ENCODE measurements around the gene SIPA1L3.
"Not testable (repeated sequence)": the region's sequence is repeated elsewhere in the genome, so short reads cannot be mapped to it uniquely, and the experiment has no call there.

The SIPA1L3 gene

DNA sequence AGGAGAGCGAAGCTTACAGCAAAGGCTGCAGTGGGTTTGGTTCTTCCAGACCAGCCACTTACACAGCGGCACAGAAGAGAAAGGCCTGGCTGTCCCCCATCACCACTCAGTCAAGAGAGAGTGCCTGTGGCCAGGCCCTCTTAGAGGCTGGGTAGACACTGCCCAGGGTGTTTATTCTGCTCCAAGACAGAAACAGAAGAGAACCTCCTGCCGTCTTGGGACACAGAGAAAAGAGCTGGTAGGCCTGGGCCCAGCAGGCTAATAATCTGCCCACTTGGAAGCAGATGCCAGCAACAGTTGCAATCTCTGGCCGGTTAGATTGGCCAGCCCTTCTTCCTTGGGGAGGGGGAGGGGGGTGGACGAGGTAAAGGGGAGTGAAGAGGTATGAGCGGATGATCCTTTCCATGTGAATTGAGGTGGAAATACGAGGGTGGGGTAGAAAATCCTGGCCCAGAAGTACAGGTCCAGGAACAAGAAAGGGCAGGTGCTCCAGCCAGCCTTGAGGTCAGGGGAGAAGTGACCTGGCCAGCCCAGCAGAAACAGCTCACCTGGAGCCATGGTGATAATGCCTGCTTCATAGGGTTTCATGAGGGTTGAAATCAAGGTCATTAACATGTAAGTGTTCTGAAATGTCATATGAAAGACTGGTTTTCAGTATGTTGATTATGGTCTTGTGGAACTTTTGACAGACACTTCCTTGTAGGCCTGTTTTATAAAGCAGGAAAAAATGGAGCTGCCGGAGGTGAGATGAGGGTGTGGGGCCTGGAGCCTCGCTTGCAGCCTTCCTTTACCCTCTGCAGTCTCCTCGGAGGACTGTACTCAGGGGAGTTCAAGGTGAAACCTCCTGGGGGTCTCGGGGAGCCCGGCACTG lies 116.9 kb downstream of the SIPA1L3 start:
- DNase-seq: no peak

DNA sequence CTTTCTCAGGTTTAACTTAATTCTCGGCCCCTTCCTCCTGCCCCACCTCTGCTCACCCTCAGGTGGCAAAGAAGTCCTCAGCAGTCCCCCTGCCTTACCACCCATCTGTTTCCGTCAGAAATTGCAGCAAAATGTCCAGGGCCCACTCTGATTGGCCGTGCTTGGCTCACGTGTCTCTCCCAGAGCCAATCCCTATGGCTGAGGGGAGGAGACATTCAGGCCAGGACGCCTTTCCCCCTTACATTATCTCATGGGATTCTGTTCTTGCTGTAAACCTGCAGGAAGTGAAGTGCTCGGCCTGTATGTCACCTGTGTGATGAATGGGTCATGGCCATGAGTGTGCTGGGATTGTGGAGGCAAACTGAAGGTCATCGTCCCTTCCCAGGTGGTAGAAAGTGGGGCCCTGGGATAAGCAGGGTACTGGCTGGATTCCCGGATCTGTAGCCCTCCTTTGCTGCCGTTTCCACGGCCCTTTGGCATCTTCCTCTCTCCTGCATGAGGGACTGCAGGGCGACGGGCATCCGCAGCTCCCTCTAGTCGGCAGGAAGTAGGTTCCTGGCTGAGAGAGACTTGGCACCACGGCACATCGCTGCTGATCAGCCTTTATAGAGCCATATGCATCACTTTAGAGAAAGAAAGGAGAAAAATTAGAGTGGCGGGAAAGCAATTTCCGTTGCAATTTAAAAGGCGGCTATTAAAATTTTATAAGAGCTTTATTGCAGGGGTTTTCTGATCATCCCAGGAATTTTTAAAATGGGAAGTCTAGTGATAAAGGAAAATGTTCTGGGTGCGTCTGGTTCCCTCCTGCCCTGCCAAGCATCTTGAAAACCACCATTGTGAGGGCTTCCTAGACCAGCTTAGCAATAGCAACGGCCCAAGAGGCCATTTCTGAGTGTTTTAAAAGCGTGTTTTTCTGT lies 118.2 kb downstream of the SIPA1L3 start:
- no peak for DNase-seq

DNA sequence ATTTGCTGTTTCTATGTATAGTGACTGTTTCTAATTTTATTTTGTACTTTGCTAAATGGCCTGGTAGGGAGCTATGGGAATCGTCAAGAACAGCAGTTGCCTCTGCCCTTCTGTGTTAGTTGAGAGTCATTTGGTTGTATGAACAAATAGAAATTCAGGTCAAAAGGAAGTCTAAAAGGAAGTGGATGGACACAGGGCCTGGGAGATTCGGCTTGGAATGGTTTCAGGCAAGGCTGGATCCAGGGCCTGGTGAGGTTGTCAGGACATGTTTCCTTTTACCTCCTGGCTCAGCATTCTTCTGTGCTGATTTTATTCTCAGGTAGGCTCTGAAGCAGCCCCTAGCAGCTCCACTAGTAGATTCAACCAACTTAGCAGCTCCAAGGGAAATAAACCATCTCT lies 118.9 kb downstream of the SIPA1L3 start:
- no peak for DNase-seq

DNA sequence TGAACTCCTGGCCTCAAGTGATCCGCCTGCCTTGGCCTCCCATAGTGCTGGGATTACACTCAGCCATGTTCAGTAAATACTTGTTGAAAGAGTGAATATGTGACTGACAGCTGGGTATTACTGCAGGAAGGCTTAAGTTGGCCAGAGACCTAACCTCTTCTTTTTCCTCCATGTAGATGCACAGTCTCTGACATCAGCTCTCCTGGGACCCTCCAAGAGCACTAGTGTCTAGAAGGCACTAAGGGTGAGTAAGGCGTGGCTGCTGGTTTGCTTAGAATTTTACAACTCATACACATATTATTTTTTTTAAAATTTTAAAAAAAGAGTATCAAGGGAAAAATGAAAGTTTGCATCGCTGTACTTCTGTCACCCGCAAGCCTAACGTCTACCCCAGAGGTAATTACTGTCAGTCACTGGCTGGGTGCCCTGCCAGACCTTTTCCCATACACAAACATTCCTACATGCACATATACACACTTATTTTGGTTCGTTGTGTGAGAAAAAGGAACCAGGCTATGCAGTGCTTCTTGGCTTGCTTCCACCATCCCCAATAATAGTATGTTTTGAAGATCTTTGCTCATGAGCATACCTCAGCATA lies 122.0 kb downstream of the SIPA1L3 start:
- DNase-seq: no peak

DNA sequence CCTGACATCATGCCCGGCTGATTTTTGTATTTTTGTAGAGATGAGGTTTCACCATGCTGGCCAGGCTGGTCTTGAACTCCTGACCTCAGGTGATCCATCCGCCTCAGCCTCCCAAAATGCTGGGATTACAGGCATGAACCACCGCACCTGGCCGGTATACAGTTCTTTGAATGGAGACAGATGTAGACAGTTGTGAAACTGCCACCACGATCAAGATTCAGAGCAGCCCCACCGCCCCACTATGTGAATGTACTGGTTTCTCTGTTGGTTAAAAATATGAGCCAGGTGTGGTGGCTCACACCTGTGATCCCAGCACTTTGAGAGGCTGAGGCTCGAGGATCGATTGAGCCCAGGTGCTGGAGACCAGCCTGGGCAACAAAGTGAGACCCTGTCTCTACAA lies 123.0 kb downstream of the SIPA1L3 start:
- not testable (repeated sequence) for DNase-seq

DNA sequence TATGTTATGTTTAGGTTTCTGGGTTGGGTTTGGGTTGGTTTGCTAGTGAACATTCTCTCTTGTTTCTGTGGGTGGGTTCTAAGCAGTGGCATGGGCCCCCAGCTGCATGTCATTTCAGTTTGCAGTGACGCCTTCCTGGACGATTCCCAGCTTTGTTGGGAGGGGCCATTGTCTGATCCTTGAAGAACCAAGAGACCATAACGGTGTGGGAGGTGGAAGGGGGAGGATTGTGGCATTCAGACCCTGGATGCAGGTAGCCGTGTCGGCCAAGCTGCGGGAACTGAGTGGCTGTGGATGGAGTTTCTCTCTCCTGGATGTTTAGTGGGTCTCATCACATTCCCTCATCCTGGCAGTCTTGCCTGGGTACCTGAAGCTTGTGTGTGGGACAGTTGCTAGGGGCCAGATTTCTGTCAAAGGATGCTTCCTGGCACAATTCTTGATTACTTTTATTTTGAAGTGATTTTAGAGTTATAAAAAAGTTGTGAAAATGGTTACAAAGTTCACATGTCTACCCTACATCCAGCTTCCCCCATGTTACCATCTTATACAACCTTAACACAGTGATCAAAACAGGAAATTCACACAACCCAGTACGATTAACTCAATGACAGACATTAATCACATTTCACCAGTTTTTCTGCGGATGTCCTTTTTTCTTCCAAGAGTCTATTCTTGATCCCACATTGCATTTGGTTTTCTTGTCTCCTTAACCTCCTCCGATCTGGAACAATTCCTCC lies 123.8 kb downstream of the SIPA1L3 start:
- DNase-seq: no peak

DNA sequence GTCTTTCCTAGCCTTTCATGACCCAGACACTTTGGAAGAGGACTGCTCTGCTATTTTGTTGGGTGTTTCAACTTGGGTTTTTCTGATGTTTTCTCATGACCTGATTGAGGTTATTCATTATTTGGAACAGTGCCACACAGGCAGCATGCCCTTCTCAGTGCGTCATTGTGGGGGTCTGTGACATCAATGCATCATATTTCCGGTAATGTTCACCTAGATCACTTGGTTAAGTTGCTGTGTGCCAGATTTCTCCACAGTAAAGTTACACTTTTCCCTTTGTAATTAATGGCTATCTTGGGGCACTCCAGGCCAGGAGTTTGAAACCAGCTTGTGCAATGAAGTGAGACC lies 124.4 kb downstream of the SIPA1L3 start:
- no peak for DNase-seq

DNA sequence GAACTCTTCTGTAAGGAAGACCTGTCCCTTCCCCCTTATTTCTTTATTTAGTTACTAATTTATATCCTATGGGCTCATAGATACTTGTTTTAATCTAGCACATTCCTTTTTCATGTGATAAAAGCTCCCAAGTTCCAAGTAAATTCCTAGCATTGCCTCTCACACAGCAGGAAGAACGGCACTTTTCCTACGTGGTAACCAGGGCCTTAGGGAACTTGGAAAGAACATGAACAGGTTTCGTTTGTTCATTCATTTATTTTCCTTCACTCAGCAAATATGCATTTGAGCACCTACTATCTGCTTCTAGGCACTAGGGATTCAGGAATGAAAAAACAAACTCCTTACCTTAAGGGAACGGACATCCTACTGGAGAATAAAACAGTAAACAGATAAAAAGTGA lies 125.1 kb downstream of the SIPA1L3 start:
- DNase-seq: no peak

DNA sequence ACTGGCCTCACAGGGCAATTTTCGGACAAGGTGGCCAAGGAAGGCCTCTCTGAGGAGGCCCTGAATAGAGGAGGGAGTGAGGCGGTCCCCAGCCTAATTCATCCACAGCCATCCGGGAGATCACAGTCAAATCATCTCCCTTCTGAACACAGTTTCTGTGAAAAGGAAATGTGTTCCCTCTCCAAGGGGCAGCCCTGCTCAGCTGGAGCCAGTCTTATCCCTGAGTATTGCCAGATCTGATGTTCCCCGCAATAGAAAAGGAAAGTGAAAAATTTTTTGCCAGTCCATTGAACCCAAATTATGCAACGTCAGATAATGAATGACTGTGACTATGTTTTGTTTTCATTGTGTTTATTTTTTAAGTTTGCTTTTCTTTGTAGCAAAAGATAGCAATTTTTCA lies 125.9 kb downstream of the SIPA1L3 start:
- no peak for DNase-seq

DNA sequence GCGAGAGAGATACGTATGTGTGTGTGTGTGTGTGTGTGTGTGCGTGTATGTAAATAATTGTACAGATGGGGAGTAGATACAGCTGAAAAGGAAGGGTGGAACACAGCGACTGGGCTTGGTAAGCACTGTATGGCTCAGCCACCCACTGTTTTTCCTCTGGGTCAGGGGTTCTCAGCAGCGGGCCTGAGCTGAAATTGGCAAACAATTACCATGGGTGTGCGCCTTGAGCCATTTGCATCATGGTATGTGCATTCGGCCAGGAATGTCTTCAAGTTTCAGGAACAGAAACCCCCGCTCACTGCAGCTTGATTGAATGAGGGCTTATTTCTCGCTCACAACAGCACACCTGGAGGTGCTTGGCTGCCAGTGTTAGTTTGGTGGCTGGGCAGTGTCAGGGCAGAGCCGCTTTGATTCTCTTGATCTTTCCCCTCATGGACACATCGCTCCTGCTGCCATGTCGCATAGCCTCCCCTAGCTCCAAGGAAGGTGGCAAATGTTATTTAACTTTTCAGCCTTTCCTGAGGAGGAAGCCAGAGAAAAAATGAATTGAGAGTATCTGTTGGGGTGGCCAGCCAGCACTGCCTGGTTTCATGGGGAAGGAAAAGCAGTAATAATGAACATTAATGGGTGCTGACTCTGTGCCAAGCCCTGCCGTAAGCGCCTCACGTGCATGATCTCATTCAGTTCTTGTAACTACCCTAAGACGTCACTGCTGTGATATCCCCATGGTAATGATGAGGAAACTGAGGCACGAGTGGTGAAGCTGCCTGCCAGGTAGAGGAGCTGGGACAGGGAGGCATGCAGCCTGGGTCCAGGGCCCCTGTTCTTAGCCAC lies 126.9 kb downstream of the SIPA1L3 start:
- DNase-seq: no peak

DNA sequence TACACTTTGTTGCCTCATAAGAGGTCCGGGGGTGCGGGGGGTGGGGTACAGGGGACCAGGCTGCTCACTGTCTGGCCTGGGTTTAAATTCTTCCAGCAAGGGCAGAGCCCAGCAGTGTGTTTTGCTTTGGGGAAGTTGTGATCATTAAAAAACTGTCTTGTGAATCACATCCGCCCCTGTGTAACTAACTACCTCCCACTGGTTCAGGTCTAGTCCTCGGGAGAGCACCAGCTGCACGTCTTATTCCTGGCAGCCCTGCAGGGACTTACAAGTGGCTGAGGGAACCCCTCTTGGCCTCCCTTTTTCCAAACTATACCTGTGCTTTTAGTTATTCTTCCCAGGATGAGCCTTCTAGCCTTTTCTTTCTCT lies 127.5 kb downstream of the SIPA1L3 start:
- no peak for DNase-seq

DNA sequence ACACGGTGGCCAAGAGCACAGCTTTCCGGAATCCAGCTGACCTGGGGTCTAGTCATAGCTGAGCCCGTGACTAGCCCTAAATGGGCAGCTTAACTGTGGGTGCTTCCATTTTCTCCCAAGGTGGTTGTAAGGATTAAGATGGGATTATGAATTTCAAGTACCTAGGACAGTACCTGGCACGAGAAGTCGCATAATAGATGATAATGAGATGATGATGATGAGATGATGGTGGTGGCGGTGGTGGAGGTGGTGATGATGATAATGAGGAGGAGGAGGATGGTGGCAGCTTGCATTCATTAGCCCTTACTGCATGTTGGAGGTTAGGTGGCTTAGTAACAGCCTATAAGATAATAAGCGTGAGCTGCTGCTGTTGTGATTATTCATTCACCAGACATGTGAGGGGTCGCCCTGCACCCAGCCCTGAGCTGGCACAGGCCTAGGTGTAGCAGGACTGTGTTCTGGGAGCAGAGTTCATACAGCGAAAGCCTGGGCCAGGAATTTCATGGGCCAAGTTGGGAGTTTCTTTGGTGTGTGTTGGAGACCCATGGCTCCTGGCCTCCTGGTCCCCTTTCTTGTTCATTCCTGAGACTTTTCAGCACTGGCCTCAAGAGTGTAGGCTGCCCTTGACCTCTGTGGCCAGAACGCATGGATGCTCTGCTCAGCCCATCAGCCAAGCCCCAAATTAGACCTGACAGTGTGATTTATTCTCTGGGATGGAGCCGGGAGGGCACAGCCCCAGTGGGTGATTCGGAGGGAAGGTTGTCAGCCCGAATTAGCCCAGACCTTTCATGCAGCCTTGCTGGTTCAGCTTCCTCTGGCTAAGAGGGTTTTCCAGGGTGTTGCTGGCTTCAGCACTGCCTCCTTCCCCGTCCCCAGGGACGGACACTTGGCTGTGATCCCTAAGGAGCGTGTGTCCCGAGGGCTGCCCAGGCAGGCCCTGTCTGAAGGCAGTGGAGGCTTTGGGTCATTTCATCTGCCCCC lies 128.8 kb downstream of the SIPA1L3 start:
- no peak for DNase-seq

DNA sequence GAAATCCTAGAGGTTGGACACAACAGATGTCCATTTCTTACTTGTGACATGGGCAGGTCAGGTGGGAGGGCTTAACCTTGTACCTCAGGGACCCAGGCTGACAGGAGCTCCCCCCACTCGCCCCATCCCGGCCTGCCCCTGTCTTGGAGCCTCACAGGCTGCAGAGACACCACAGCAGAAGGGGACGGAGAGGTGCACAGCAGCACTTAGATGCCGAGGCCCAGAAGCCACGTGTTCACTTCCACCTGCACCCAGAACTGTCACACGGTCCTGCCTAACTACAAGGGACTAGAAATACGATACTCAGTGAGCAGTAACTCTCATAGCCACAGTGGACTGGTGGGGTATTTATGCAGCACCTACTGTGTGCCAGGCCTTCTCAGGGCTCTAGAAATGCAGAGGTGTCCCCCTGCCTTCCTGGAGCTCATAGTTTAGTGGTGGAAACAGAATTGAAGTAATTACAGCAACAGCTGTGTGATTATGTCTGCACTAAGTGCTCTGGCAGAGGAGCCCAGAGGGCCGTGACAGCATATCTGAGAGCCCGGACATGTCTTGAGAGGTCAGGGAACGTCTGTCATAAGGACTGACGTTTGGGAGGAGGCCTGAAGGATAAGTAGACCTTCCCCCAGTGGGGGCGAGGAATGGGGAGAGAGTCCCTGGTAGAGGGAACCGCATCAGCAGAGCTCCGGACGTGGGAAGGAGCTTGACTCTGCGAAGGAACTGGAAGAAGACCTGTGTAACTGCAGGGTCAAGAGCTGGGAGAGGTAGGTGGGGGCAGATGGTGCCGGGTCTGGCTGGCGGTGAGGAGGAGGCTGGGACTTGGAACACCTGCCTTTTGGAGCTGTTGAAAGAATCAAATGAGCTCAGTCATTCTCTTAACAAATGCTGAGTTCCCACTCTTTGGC lies 130.0 kb downstream of the SIPA1L3 start:
- no peak for DNase-seq

DNA sequence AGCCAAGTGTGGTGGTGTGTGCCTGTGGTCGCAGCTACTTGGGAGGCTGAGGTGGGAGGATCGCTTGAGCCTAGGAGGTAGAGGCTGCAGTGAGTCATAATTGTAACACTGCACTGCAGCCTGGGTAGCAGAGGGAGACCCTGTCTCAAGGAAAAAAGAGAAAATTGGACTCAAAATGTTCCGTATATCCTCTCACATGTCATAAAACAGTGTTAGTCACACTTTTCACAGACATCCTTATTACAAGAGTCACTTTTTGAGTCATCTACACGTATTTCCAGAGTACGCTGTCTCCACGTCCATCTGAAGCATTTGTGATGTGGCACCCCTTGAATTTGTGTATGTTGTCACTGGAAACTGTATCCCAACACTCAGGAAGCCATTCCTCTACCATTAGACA lies 133.0 kb downstream of the SIPA1L3 start:
- peak; percentile 13 for DNase-seq

DNA sequence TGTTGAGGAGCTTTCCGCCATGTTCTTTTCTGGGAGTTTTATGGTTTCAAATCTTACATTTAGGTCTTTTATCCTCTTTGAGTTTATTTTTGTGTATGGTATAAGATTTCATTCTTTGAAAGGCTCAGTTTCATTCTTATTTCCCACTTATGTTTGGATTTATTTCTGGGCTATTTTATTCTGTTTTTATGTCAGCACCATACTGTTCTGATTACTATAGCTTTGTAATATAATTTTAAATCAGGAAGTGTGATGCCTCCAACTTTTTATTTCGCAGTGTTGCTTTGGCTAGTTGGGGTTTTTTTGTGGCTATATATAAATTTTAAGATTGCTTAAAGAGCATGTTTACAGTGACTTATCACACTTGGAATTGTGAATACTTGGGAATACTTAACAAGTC lies 135.1 kb downstream of the SIPA1L3 start:
- DNase-seq: no peak

DNA sequence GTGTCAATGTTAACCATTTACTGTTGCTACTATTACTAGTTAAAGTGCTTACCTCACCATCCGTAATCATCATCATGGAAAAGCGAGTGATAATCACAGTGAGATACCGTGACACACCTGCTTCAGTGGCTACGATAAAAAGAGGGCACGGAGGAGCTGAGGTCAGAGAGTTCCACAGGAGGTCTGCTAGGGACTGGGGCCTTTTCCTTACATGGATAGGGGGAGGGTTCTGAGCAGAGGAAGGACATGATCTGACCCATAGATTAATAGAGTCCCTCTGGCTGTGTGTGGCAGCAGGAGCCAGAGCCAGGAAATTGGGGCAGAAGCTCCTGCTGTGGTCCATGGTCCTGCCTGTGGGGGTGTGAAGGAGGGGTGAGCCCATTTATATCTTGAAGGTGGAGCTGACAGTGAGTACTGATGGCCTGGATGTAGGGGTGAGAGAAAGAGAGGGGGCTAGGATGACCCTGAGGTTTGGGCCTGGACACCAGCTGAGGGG lies 136.7 kb downstream of the SIPA1L3 start:
- DNase-seq: no peak

DNA sequence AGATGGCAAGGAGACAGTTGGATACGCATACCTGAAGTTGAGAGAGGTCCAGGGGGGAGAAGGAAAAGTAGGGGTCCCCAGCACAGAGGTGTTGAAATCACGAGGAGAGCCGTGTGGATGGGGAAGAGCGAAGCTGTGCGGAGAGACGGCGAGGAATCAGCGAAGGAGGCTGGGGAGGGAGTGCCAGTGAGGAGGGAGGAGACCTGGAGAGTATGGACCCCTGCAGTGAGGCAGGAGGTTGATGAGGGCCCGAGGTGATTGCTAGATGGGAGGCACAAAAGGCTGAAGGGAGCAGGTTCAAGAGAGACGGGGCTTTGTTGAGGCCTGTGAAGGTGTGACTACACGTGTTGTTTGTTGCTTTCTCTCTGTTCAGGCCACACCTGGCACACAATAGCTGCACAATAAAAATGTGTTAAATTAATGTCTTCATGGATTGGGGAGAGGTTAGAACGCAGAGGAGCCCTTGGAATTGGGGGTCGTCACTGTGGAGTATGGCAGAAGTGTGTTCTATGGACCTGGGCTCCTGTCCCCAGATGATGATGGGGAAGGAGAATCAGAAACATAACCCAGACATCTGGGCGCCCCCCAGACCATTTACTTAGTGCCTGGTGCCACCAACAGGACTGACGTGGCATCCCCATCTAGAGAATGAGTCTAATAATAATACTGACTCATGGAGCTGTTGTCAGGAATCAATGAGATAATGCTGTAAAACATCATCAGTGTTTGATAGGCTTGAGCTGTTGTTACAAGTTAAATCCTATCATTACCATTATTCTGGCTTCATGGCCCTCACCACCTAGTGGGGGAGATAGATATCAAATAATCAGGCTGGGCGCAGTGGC lies 137.5 kb downstream of the SIPA1L3 start:
- DNase-seq: no peak

DNA sequence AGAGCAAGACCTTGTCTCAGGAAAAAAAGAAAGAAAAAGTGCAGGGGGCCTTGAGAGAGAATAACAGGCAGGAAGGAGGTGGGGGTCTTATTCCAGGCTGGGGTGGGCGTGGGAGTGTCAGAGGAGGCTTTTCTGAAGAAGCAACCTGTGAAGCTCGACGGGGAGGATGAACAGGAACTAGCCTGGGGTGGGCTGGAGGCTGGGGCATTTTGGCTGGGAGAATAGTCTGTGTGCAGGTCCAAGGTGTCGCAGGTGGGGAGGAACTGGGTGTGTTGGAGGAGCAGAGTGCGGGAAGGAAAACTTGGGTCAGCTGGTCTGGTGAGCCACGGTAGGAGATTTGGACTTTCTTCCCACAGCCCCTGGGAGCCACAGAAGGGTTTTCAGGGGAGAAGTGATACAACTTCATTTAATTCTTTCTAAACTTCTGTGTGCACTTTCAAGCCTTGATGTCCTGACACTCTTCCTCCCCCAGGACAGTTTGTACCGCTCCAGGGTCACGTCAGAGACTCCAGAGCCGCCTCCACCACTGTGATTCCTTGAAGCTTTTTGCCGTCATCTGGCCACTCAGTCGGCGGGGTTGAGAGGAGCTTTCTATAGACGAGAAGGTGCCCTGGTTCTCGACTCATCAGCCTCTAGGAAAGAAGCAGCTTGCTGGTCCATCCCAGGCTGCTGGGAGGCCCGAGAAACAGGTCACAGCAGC lies 138.7 kb downstream of the SIPA1L3 start:
- no peak for DNase-seq

Data from activated CD4-positive, alpha-beta T cell treated with anti-CD3 and anti-CD28 coated beads for 48 hours (primary cell).